Gastroesophageal sphincter (tissue), 3 donors: ENCODE data around the gene GFOD2.

Source experiments
- EP300 ChIP-seq: sonication (generic); formaldehyde crosslinking; IDR thresholded peaks from one replicate; pipeline ENCODE4 v1.6.1; 2017; ENCODE audit warnings: antibody characterized with exemption, mild to moderate bottlenecking
- POLR2A ChIP-seq, 2 donors: fragments of 450-650 bp; IDR thresholded peaks; one replicate each; pipeline ENCODE4 v1.6.1; 2017; ENCODE audit warnings: antibody characterized with exemption in 2 of 2, mild to moderate bottlenecking in 2 of 2, moderate library complexity in 1 of 2
- POLR2AphosphoS5 ChIP-seq: sonication (generic); formaldehyde crosslinking; IDR thresholded peaks from one replicate; pipeline ENCODE4 v1.6.1; 2017; ENCODE audit warnings: antibody characterized with exemption
- TF ChIP-seq, protein P1 (sequence below), 4 experiments: fragments of 200-600 bp in 2 of 4; fragments of 450-650 bp in 2 of 4; sonication (generic) in 1 of 4; IDR thresholded peaks; one replicate each; pipeline ENCODE4 v1.5.1; 2017 to 2019; ENCODE audit warnings: antibody characterized with exemption in 4 of 4, mild to moderate bottlenecking in 2 of 4, moderate library complexity in 2 of 4

DNA sequence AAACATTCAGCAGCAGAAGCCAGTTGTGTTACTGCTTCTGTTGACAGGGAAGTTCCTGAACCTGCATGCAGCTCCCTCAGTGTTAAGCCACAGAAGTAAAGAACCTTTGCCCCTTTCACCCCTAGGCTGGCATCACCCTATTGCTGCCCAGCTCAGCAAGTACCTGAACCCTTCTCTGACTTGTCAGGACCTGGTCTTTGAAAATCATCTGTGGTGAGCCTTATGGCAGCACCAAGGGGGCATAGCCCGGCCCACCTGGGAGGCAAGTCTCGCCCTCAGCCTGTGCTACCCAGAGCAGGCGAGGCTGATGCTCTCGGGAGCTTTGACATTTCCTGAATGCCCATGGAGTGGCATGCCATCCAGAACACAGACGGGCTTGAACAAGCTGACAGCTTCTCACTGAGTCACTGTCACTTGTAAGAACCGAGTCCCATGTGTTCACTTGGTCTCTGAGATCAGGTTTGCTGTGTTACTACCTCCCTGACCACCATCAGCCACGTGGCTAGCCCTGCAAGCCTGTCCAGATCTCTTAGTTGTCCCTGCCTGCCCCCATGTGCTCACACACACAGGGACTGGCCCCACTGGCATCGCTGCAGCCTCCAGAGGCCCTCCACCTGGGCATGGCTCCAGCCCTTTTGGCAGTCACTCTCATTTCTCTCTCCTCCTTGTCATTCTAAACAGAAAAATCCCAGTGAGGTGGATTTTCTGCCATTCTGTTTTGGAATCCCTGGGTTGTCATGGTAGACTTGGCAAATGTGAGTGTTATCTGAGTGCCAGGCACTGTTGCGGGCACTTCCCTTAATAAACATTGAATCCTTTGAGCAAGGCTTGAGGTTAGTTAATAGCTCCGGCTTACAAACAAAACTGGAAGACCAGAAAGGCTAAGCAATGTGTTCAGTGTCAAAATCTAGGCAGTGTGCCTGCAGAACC is 77.1 kb downstream of the GFOD2 start:
- TF ChIP-seq, protein P1, sequence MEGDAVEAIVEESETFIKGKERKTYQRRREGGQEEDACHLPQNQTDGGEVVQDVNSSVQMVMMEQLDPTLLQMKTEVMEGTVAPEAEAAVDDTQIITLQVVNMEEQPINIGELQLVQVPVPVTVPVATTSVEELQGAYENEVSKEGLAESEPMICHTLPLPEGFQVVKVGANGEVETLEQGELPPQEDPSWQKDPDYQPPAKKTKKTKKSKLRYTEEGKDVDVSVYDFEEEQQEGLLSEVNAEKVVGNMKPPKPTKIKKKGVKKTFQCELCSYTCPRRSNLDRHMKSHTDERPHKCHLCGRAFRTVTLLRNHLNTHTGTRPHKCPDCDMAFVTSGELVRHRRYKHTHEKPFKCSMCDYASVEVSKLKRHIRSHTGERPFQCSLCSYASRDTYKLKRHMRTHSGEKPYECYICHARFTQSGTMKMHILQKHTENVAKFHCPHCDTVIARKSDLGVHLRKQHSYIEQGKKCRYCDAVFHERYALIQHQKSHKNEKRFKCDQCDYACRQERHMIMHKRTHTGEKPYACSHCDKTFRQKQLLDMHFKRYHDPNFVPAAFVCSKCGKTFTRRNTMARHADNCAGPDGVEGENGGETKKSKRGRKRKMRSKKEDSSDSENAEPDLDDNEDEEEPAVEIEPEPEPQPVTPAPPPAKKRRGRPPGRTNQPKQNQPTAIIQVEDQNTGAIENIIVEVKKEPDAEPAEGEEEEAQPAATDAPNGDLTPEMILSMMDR (IDR thresholded peaks at IDR 0.05): peak in 1 of 4 experiments; percentile 4
- TF ChIP-seq POLR2A (IDR thresholded peaks at IDR 0.05): no peak
- no peak for TF ChIP-seq EP300
- TF ChIP-seq POLR2AphosphoS5: peak; percentile 75
